HG02623 (cell line): ENCODE measurements around the gene PPM1L.

ENCODE experiments used
- ATAC-seq: cut with Tn5 transposase; IDR thresholded peaks from one replicate; pipeline ENCODE4 v1.9.1; 2021; ENCODE audit warnings: moderate library complexity; ENCODE audit not compliant: unreplicated experiment

PPM1L gene

GRCh38 chr3:160842021-160843005 is 86.3 kb downstream of the PPM1L start:
- no peak for ATAC-seq

- no peak for ATAC-seq
Measured at GRCh38 chr3:160851629-160852210, 95.7 kb downstream of the PPM1L start.

GRCh38 chr3:160852856-160853255 is 96.8 kb downstream of the PPM1L start:
- no peak for ATAC-seq

- no peak for ATAC-seq
Measured at GRCh38 chr3:160856450-160856849, 100.4 kb downstream of the PPM1L start.

GRCh38 chr3:160857476-160858119 is 101.6 kb downstream of the PPM1L start:
- ATAC-seq: no peak

- no peak for ATAC-seq
Measured at GRCh38 chr3:160860346-160860745, 104.3 kb downstream of the PPM1L start.

GRCh38 chr3:160869825-160870224 is 113.8 kb downstream of the PPM1L start:
- ATAC-seq: no peak

- no peak for ATAC-seq
Measured at GRCh38 chr3:160870327-160870726, 114.3 kb downstream of the PPM1L start.

- ATAC-seq: no peak
Measured at GRCh38 chr3:160874736-160875135, 118.7 kb downstream of the PPM1L start.

- no peak for ATAC-seq
Measured at GRCh38 chr3:160876643-160877042, 120.6 kb downstream of the PPM1L start.

GRCh38 chr3:160879859-160880258 is 123.8 kb downstream of the PPM1L start:
- no peak for ATAC-seq

GRCh38 chr3:160883373-160883772 is 127.3 kb downstream of the PPM1L start:
- ATAC-seq: no peak

GRCh38 chr3:160885791-160886286 is 129.8 kb downstream of the PPM1L start:
- ATAC-seq: peak; percentile 24

- ATAC-seq: peak; percentile 90
Measured at GRCh38 chr3:160886421-160886820, 130.4 kb downstream of the PPM1L start.

- ATAC-seq: no peak
Measured at GRCh38 chr3:160893207-160893606, 137.2 kb downstream of the PPM1L start.

GRCh38 chr3:160904691-160905090 is 148.7 kb downstream of the PPM1L start:
- no peak for ATAC-seq

- ATAC-seq: no peak
Measured at GRCh38 chr3:160906646-160907045, 150.6 kb downstream of the PPM1L start.

GRCh38 chr3:160909917-160910316 is 153.9 kb downstream of the PPM1L start:
- no peak for ATAC-seq

- no peak for ATAC-seq
Measured at GRCh38 chr3:160911411-160911810, 155.4 kb downstream of the PPM1L start.

- no peak for ATAC-seq
Measured at GRCh38 chr3:160916472-160916871, 160.4 kb downstream of the PPM1L start.

- no peak for ATAC-seq
Measured at GRCh38 chr3:160919942-160920341, 163.9 kb downstream of the PPM1L start.
